ENCODE data around the gene CR1.
"Not testable (repeated sequence)": the region's sequence is repeated elsewhere in the genome, so short reads cannot be mapped to it uniquely, and the experiment has no call there.

Gene CR1

DNA sequence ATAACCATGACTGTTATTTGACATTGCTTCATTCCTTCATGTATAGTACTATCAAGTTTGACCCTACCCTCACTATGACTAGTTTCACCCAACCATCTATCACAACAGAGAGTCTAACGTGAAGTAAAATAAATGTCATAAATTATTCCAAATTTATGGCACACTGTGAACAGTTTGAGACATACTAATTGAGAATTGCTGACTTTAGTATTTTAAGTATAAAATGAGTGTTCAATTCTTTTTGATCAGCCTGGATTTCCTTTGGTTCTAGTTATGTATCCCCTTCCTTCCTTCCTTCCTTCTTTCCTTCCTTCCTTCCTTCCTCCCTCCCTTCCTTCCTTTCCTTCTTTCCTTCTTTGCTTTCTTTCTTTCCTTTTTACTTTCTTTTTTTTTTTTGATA lies 14.5 kb downstream of the CR1 start:
- no peak for DNase-seq

GRCh38 chr1:207514890-207515289 lies 18.9 kb downstream of the CR1 start:
- DNase-seq, result no peak

- DNase-seq, result no peak
Observed at GRCh38 chr1:207516729-207517128, 20.8 kb downstream of the CR1 start.

- DNase-seq, result no peak
Observed at GRCh38 chr1:207518608-207519236, 22.8 kb downstream of the CR1 start.

GRCh38 chr1:207519505-207520399 lies 23.8 kb downstream of the CR1 start:
- no peak for DNase-seq

GRCh38 chr1:207520400-207521345 lies 24.7 kb downstream of the CR1 start:
- not testable (repeated sequence) for DNase-seq

DNA sequence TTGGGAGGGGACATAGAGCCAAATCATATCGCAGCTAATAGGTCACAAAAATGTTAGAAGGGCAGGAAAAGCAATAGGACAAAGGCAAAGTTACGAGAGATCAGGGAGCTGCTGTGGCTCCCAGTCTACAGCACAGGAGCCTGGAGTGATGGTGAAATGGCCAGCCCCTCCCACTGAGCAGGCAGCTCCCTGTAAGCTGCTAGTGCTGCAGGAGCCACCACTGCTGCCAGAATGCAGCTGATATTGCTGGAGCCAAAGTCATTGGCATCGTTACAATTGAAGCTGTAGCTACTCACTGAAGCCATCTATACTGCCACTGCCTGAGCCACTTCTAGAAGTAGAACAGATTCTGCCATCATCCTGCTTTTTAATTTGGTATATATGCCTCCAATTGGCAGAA lies 29.3 kb downstream of the CR1 start:
- DNase-seq, result not testable (repeated sequence)

GRCh38 chr1:207528401-207528800 lies 32.4 kb downstream of the CR1 start:
- DNase-seq, result not testable (repeated sequence)

- DNase-seq, result not testable (repeated sequence)
Observed at GRCh38 chr1:207536263-207536662, 40.3 kb downstream of the CR1 start.

- DNase-seq, result not testable (repeated sequence)
Observed at GRCh38 chr1:207546677-207547357, 50.9 kb downstream of the CR1 start.

DNA sequence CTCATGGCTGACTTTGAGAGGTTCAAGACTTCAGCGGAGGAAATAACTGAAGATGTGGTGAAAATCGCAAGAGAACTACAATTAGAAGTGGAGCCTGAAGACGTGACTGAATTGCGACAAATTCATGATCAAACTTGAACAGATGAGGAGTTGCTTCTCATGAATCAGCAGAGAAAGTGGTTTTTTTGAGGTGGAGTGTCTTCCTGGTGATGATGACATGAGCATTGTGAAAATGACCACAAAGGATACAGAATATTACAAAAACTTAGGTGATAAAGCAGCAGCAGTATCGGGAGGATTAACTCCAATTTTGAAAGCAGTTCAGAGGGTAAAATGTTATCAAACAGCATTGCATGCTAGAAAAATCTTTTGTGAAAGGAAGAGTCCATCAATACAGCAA lies 58.9 kb downstream of the CR1 start:
- DNase-seq, result not testable (repeated sequence)

DNA sequence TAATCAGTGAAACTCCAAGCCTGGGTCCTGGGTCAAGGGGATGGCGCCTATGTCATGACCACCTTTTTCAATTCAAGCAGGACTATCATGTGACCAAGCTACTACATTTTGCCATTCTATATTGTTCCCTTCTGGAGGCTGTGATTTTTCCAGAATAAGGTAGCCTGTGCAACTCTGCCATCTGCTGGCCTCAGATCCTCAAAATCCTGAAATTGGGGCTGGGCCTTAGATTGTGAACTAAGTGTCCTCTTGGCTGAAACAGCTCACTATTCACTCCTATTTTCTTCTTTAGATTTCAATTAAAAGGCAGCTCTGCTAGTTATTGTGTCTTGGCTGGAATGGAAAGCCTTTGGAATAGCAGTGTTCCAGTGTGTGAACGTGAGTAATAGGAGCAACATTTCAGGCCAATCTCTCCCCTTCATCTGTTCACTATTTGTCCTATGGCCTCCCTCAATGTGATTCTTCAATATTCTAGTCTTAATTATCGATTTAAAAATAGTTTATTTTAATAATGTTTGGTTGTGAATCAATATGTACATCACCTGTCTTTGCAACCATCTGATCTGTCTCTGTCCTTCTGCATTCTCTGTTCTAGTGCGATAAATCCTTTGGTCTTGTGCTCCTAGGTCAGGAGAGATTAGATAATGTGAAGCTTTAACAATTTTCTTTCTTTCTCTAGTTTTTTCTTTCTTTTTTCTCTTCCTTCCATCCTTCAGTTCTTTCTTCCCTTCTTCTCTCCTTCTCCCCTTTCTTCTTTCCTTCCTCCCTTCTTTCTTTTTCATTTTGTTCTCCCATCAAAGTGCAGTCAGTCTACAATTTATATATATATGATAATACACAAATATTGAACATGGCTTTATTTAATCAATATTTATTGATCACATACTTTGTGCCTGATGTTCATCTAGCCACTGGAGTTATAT lies 69.8 kb downstream of the CR1 start:
- peak; percentile 6 for DNase-seq

DNA sequence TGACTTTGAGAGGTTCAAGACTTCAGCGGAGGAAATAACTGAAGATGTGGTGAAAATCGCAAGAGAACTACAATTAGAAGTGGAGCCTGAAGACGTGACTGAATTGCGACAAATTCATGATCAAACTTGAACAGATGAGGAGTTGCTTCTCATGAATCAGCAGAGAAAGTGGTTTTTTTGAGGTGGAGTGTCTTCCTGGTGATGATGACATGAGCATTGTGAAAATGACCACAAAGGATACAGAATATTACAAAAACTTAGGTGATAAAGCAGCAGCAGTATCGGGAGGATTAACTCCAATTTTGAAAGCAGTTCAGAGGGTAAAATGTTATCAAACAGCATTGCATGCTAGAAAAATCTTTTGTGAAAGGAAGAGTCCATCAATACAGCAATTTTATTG lies 76.0 kb downstream of the CR1 start:
- DNase-seq, result not testable (repeated sequence)

GRCh38 chr1:207573074-207573473 lies 77.1 kb downstream of the CR1 start:
- not testable (repeated sequence) for DNase-seq

DNA sequence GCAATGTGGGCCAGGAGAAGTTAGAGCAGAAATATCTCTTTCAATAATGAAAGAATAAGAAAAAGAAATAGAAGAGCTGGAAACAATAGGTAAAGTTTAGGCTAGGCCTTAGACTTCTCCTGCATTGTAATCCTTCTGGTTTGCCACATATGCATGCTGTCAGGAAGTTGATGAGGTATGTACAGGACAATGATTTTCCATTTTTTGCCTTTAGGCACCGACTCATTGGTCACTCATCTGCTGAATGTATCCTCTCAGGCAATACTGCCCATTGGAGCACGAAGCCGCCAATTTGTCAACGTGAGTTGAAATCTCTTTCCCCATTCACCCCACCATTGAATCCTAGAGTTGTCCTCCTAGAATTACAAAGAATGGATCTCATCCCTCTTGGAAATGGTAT lies 79.4 kb downstream of the CR1 start:
- not testable (repeated sequence) for DNase-seq

GRCh38 chr1:207578796-207579435 lies 83.0 kb downstream of the CR1 start:
- DNase-seq, result no peak

GRCh38 chr1:207579436-207579799 lies 83.5 kb downstream of the CR1 start:
- DNase-seq, result peak; percentile 29

DNA sequence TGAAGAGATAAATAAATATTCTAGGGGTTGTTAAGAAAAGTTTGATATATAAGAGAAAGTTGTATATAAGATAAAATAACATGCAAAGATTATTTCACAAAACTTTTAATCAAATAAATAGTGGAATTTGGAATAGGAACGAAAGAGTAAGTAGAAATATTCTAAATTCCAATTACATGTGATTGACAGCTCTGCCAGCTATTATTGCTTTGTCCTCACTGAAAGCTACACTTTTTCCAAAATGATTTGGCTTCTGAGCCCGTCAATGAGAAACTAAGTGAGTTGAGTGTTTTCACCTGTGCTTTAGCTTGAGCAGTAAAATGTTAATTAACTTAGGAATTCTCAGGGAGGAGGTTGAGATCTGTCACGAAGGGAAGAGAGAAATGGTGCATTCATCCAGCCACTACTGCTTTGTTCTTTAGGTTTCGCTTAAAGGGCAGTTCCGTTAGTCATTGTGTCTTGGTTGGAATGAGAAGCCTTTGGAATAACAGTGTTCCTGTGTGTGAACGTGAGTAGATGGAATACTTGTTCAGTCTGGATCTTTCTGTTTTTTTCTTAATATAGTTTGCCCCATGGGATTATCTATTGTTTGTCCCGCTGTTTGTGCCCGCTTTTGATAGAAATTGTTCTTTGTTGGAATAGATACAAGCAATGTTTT lies 85.7 kb downstream of the CR1 start:
- no peak for DNase-seq

- not testable (repeated sequence) for DNase-seq
Observed at GRCh38 chr1:207589506-207589905, 93.5 kb downstream of the CR1 start.

DNA sequence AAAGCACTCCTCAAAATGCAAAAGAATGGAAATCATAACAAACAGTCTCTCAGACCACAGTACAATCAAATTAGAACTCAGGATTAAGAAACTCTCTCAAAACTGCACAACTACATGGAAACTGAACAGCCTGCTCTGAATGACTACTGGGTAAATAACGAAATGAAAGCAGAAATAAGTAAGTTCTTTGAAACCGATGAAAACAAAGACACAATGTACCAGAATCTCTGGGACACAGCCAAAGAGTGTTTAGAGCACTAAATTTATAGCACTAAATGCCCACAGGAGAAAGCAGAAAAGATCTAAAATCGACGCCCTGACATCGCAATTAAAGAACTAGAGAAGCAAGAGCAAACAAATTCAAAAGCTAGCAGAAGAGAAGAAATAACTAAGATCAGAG lies 95.2 kb downstream of the CR1 start:
- DNase-seq, result not testable (repeated sequence)

All from NCI-H510A treated with DMSO at 0.1 percent for 48 hours (cell line).